H1 (cell line): ENCODE results near the gene FOXK1. TPM values are rescaled to one million over a fixed set of nuclear protein-coding genes. Genes with fewer than 3 reads are reported as not detected.

Experiments
- CHD2 ChIP-seq: IDR thresholded peaks from 2 replicates; pipeline ENCODE4 v1.6.1; 2012; ENCODE audit warnings: low read length, improper control_type of control experiment
- EZH2 ChIP-seq: fragments of 200-600 bp; sonication (generic); IDR thresholded peaks from 2 replicates; pipeline ENCODE4 v1.7.1; 2012; ENCODE audit warnings: low read depth, mild to moderate bottlenecking, moderate library complexity, low read length, inconsistent platforms; ENCODE audit not compliant: severe bottlenecking
- NRF1 ChIP-seq: IDR thresholded peaks from 2 replicates; pipeline ENCODE4 v1.6.1; 2011; ENCODE audit warnings: mild to moderate bottlenecking, low read depth, low read length, improper control_type of control experiment
- SIX5 ChIP-seq: IDR thresholded peaks from 2 replicates; pipeline ENCODE4 v1.6.1; 2011; ENCODE audit warnings: mild to moderate bottlenecking, low read depth, low read length
- polyA plus RNA-seq, 7 experiments: library from polyadenylated mRNA; depleted of rRNA in 3 of 7; stranded (reverse) in 5 of 7; unstranded in 2 of 7; fragments of >200 nt in 5 of 7; fragments of 200-250 nt in 2 of 7; gene quantifications; 1 replicate in 5 of 7; 2 replicates in 1 of 7; 4 replicates in 1 of 7; pipeline versions ENCODE4 v1.2.1 to v1.2.3, GENCODE V29; 2011 to 2013; ENCODE audit warnings: missing spikeins in 2 of 7, mixed read lengths in 2 of 7
- total RNA-seq: library from RNA; stranded (reverse); fragmentation: NEBNext Ultra II Directional; extraction: Animal tissue kit (Norgen Biotek cat#: 25700); gene quantifications from 2 replicates; pipeline ENCODE4 v1.2.1, GENCODE V29; 2021
- TF ChIP-seq, protein P1 (sequence below): fragments of 300-600 bp; sonication (generic); IDR thresholded peaks from 2 replicates; pipeline ENCODE4 v1.7.1; 2012; ENCODE audit warnings: low read length, moderate library complexity, mild to moderate bottlenecking, inconsistent platforms; ENCODE audit not compliant: insufficient replicate concordance

Gene FOXK1
- total and polyA plus RNA-seq, 2 of the 8 experiments (the other 6 are each of a cell fraction or from before 2014, with no cell fraction given): 2.0 to 8.5 TPM

DNA sequence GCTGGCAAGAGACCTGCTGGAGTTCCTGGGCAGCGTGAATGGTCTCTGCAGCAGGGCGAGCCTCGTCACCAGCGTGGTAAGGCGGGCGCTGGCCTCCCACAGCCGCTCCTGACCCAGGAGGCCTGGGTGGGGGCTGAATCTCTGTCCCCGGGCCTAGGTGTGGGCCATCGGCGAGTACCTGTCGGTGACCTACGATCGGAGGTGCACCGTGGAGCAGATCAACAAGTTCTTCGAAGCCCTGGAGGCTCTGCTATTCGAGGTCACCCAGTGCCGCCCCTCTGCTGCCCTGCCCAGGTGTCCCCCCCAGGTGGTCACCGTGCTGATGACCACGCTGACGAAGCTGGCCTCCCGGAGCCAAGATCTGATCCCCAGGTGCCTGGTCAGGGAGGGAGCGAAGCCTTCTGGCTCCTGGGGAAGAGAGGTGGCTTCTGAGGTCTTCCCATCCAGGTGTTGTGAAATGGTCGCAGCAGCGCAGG is 108.5 kb downstream of the FOXK1 start (continued):
- TF ChIP-seq, protein P1, sequence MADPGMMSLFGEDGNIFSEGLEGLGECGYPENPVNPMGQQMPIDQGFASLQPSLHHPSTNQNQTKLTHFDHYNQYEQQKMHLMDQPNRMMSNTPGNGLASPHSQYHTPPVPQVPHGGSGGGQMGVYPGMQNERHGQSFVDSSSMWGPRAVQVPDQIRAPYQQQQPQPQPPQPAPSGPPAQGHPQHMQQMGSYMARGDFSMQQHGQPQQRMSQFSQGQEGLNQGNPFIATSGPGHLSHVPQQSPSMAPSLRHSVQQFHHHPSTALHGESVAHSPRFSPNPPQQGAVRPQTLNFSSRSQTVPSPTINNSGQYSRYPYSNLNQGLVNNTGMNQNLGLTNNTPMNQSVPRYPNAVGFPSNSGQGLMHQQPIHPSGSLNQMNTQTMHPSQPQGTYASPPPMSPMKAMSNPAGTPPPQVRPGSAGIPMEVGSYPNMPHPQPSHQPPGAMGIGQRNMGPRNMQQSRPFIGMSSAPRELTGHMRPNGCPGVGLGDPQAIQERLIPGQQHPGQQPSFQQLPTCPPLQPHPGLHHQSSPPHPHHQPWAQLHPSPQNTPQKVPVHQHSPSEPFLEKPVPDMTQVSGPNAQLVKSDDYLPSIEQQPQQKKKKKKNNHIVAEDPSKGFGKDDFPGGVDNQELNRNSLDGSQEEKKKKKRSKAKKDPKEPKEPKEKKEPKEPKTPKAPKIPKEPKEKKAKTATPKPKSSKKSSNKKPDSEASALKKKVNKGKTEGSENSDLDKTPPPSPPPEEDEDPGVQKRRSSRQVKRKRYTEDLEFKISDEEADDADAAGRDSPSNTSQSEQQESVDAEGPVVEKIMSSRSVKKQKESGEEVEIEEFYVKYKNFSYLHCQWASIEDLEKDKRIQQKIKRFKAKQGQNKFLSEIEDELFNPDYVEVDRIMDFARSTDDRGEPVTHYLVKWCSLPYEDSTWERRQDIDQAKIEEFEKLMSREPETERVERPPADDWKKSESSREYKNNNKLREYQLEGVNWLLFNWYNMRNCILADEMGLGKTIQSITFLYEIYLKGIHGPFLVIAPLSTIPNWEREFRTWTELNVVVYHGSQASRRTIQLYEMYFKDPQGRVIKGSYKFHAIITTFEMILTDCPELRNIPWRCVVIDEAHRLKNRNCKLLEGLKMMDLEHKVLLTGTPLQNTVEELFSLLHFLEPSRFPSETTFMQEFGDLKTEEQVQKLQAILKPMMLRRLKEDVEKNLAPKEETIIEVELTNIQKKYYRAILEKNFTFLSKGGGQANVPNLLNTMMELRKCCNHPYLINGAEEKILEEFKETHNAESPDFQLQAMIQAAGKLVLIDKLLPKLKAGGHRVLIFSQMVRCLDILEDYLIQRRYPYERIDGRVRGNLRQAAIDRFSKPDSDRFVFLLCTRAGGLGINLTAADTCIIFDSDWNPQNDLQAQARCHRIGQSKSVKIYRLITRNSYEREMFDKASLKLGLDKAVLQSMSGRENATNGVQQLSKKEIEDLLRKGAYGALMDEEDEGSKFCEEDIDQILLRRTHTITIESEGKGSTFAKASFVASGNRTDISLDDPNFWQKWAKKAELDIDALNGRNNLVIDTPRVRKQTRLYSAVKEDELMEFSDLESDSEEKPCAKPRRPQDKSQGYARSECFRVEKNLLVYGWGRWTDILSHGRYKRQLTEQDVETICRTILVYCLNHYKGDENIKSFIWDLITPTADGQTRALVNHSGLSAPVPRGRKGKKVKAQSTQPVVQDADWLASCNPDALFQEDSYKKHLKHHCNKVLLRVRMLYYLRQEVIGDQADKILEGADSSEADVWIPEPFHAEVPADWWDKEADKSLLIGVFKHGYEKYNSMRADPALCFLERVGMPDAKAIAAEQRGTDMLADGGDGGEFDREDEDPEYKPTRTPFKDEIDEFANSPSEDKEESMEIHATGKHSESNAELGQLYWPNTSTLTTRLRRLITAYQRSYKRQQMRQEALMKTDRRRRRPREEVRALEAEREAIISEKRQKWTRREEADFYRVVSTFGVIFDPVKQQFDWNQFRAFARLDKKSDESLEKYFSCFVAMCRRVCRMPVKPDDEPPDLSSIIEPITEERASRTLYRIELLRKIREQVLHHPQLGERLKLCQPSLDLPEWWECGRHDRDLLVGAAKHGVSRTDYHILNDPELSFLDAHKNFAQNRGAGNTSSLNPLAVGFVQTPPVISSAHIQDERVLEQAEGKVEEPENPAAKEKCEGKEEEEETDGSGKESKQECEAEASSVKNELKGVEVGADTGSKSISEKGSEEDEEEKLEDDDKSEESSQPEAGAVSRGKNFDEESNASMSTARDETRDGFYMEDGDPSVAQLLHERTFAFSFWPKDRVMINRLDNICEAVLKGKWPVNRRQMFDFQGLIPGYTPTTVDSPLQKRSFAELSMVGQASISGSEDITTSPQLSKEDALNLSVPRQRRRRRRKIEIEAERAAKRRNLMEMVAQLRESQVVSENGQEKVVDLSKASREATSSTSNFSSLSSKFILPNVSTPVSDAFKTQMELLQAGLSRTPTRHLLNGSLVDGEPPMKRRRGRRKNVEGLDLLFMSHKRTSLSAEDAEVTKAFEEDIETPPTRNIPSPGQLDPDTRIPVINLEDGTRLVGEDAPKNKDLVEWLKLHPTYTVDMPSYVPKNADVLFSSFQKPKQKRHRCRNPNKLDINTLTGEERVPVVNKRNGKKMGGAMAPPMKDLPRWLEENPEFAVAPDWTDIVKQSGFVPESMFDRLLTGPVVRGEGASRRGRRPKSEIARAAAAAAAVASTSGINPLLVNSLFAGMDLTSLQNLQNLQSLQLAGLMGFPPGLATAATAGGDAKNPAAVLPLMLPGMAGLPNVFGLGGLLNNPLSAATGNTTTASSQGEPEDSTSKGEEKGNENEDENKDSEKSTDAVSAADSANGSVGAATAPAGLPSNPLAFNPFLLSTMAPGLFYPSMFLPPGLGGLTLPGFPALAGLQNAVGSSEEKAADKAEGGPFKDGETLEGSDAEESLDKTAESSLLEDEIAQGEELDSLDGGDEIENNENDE: no peak
- no peak for TF ChIP-seq CHD2
- no peak for TF ChIP-seq NRF1
- no peak for TF ChIP-seq SIX5
- TF ChIP-seq EZH2: no peak
